Measurements from ENCODE around the gene NAV3.

Gene NAV3, protein sequence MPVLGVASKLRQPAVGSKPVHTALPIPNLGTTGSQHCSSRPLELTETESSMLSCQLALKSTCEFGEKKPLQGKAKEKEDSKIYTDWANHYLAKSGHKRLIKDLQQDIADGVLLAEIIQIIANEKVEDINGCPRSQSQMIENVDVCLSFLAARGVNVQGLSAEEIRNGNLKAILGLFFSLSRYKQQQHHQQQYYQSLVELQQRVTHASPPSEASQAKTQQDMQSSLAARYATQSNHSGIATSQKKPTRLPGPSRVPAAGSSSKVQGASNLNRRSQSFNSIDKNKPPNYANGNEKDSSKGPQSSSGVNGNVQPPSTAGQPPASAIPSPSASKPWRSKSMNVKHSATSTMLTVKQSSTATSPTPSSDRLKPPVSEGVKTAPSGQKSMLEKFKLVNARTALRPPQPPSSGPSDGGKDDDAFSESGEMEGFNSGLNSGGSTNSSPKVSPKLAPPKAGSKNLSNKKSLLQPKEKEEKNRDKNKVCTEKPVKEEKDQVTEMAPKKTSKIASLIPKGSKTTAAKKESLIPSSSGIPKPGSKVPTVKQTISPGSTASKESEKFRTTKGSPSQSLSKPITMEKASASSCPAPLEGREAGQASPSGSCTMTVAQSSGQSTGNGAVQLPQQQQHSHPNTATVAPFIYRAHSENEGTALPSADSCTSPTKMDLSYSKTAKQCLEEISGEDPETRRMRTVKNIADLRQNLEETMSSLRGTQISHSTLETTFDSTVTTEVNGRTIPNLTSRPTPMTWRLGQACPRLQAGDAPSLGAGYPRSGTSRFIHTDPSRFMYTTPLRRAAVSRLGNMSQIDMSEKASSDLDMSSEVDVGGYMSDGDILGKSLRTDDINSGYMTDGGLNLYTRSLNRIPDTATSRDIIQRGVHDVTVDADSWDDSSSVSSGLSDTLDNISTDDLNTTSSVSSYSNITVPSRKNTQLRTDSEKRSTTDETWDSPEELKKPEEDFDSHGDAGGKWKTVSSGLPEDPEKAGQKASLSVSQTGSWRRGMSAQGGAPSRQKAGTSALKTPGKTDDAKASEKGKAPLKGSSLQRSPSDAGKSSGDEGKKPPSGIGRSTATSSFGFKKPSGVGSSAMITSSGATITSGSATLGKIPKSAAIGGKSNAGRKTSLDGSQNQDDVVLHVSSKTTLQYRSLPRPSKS (N-terminal part only)

DNA sequence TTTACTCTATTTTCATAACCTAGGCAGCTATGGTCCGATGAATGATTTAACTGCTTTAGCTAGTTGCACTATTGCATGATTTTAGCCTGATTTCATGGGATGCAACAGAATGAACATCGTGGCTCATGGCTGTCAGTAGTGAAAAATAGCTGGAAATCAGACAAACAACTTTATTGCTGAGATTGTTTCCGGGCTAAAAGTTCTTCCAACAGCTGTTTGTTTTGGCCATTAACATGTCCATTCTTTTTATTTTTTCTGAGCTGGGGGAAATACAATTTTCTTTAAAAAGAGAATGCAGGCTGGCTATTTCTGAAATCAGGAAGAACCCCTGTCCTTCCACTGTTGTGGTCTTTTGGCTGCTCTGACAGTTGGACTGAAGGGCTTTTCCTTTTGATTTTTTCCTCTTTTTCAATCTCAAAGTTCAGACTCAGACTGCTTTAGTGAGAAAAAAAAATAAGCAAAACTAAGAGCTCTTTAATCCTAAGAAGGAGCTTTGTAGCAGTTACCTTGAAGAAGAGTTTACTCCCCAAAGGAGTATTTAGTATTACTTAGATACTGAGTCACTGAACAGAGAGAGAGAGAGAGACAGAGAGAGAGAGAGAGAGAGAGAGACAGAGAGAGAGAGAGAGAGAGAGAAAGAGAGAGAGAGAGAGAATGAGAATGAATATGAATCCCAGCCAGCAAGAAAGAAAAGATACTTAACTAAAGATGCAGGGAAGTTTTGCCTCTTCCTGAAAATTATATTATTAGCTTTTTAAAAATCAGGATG lies at the start of gene NAV3:
Gene NAV3, plus strand, starts transcription at position 312 of the 769 bp plus-strand sequence. CDS start 568 bp downstream, outside the sequence.
- in situ Hi-C loops (cut with MboI; ENCODE audit: low sequenced_read_pairs, unreplicated experiment), result no loop called here
- no peak for TF ChIP-seq CTCF (IDR thresholded peaks at IDR 0.05; ENCODE audit: borderline replicate concordance, control extremely low read depth, extremely low read depth, insufficient read depth, missing control alignments)
- DNase-seq (ENCODE audit: low spot score), result no peak

DNA sequence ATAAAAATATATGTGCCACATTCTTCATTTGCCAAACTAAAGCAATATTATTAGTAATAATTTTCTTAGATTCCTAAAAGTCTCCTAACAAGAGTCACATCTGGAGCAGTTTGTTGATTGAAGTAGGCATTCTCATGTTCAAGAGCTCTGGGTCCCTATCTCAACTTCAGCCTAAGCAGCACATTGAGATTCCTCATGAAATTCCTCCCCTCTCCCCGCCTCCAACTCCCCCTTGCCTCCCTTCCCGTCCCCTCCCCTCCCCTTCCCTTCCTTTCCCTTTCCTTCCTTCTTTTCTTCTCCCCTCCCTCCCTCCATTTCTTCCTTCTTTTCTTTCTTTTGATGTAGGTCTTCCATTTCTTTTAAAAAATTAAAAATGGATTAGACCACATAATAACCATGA lies 48.7 kb upstream of the NAV3 start:
- DNase-seq (ENCODE audit: low spot score), result no peak
- in situ Hi-C loops (cut with MboI; ENCODE audit: low sequenced_read_pairs, unreplicated experiment), result no loop called here
- no peak for TF ChIP-seq CTCF (IDR thresholded peaks at IDR 0.05; ENCODE audit: borderline replicate concordance, control extremely low read depth, extremely low read depth, insufficient read depth, missing control alignments)

DNA sequence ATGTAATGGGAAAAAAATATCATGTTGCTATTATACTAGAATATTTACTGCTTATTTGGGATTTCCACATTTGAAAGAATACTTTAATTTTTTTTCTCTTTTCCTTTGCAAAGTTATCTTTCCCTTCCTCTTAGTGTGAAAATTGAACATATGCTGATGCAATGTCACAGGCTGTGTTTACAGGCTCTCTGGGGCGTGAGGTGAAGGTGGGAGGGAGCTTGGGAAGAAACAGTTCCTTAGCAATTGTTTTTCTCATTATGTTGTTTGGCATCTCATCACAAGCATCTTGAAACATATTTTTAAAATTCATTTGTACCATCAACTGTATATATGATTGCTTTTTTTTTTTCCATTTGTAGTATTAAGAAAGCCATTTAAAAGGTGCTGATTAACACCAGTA lies 47.9 kb upstream of the NAV3 start:
- DNase-seq (ENCODE audit: low spot score), result no peak
- in situ Hi-C loops (cut with MboI; ENCODE audit: low sequenced_read_pairs, unreplicated experiment), result no loop called here
- no peak for TF ChIP-seq CTCF (IDR thresholded peaks at IDR 0.05; ENCODE audit: borderline replicate concordance, control extremely low read depth, extremely low read depth, insufficient read depth, missing control alignments)

GRCh38 chr12:77785211-77785610 lies 45.5 kb upstream of the NAV3 start:
- no peak for DNase-seq (ENCODE audit: low spot score)
- no peak for TF ChIP-seq CTCF (IDR thresholded peaks at IDR 0.05; ENCODE audit: borderline replicate concordance, control extremely low read depth, extremely low read depth, insufficient read depth, missing control alignments)
- in situ Hi-C loops (cut with MboI; ENCODE audit: low sequenced_read_pairs, unreplicated experiment), result no loop called here

- in situ Hi-C loops (cut with MboI; ENCODE audit: low sequenced_read_pairs, unreplicated experiment), result no loop called here
- no peak for TF ChIP-seq CTCF (IDR thresholded peaks at IDR 0.05; ENCODE audit: borderline replicate concordance, control extremely low read depth, extremely low read depth, insufficient read depth, missing control alignments)
- DNase-seq (ENCODE audit: low spot score), result no peak
These were observed 44.0 kb upstream of the NAV3 start for GRCh38 chr12:77786675-77787074.
